ENCODE results near the gene CCT5. TPM values are rescaled to one million over a fixed set of nuclear protein-coding genes. Genes with fewer than 3 reads are reported as not detected.

Gene CCT5
- total RNA-seq, 4 donors from 2014 or later: 160 to 310 (median 239) TPM

DNA sequence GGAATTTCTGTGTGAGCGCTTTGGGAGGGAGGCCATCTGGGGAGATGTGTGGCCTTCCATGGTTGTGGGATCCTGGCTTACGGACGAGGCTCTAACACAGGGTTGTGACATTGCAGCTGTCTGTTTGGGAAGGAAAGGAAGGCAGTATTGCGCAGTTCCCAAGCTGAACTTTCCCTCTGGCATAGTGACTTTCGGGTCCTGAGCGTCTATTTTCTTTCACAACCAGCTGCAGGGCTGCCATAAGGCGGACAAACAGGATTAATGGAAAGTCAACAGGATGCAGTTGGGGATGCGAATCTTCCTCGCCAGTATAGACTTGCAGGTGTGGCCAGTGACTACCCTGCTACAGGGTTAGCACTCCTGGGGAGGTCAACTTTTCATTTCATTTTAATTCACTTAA lies 25.9 kb downstream of the CCT5 start:
- no peak for TF ChIP-seq CTCF (IDR thresholded peaks at IDR 0.05)
- DNase-seq (ENCODE audit: low spot score): no peak
- ATAC-seq (ENCODE audit: low FRiP score): no peak

DNA sequence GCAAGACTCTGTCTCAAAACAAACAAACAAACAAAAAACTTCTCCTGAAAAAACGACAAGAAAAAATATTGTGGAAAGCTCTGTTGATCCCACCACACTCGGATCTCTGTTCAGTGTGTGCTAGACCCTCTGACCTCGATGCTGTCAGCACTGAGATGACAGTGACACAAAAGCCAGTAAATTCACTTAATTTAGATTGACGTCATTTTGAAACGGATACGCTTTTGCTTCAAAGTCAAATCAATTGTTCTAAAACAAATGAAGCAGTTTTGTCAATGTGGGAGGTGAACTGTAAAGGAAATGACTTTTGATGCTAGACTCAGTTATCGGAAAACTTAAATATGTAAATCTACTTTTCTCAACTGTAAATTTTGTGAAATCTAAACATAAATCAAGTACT lies 26.6 kb downstream of the CCT5 start:
- no peak for TF ChIP-seq CTCF (IDR thresholded peaks at IDR 0.05)
- ATAC-seq (ENCODE audit: low FRiP score): no peak
- DNase-seq (ENCODE audit: low spot score): no peak

GRCh38 chr5:10277773-10278630 lies 27.9 kb downstream of the CCT5 start:
- ATAC-seq (ENCODE audit: low FRiP score) (no peak), DNase-seq (ENCODE audit: low spot score) (no peak)
- TF ChIP-seq CTCF (IDR thresholded peaks at IDR 0.05): no peak

- ATAC-seq (ENCODE audit: low FRiP score): no peak
- no peak for TF ChIP-seq CTCF (IDR thresholded peaks at IDR 0.05)
- no peak for DNase-seq (ENCODE audit: low spot score)
These were observed 28.7 kb downstream of the CCT5 start for GRCh38 chr5:10278658-10279279.

DNA sequence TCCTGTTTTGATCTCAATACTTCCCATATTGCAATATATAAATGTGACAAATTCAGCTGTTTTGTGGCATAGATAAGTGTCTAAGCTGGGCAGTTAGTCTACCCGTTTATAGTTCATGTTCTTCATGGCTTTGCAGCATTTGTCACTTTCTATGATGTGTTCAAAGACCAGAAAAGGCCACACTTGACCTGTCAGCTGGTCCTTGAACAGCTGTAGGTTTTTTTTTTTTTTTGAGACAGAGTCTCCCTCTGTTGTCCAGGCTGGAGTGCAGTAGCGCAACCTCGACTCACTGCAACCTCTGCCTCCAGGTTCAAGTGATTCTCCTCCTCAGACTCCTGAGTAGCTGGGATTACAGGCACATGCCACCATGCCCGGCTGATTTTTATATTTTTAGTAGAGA lies 29.2 kb downstream of the CCT5 start:
- ATAC-seq (ENCODE audit: low FRiP score) (no peak), DNase-seq (ENCODE audit: low spot score) (no peak)
- no peak for TF ChIP-seq CTCF (IDR thresholded peaks at IDR 0.05)

GRCh38 chr5:10279925-10280720 lies 30.0 kb downstream of the CCT5 start:
- no peak for DNase-seq (ENCODE audit: low spot score)
- TF ChIP-seq CTCF (IDR thresholded peaks at IDR 0.05): no peak
- ATAC-seq (ENCODE audit: low FRiP score): no peak

Data from omental fat pad (tissue), 4 donors.